Neural crest cell (in vitro differentiated cells): ENCODE data around the gene CSNK1E. TPM values are rescaled to one million over a fixed set of nuclear protein-coding genes. Genes with fewer than 3 reads are reported as not detected.
A peak's percentile ranks its signal among the peaks of the same experiment; 100 is the strongest.

Experiments used
- DNase-seq: peaks from one replicate; pipeline ENCODE4 v3.0.0; 2021; ENCODE audit warnings: low read depth, mixed read lengths, low spot score
- H3K27ac Mint-ChIP-seq: one replicate; pipeline ENCODE4 v1.8.0; 2021; ENCODE audit warnings: mild to moderate bottlenecking, mixed read lengths; ENCODE audit not compliant: unreplicated experiment
- H3K27me3 Mint-ChIP-seq: 2 replicates; pipeline ENCODE4 v1.8.0; 2021; ENCODE audit warnings: low read depth, mild to moderate bottlenecking, mixed read lengths
- H3K36me3 Mint-ChIP-seq: 2 replicates; pipeline ENCODE4 v1.8.0; 2021; ENCODE audit warnings: low read depth, mild to moderate bottlenecking, mixed read lengths
- H3K4me1 Mint-ChIP-seq: 2 replicates; pipeline ENCODE4 v1.8.0; 2021; ENCODE audit warnings: mixed read lengths
- H3K4me3 Mint-ChIP-seq: one replicate; pipeline ENCODE4 v1.8.0; 2021; ENCODE audit warnings: mild to moderate bottlenecking, mixed read lengths
- H3K9me3 Mint-ChIP-seq: 2 replicates; pipeline ENCODE4 v1.8.0; 2021; ENCODE audit warnings: mixed read lengths
- CTCF ChIP-seq: fragments of 200-600 bp; sonication (generic); conservative IDR thresholded peaks from 2 replicates; pipeline ENCODE4 v1.5.0; 2021; ENCODE audit warnings: antibody characterized with exemption, mild to moderate bottlenecking
- total RNA-seq: library from RNA; stranded (reverse); gene quantifications from 2 replicates; pipeline ENCODE4 v1.2.1, GENCODE V29; 2021

CSNK1E gene
- total RNA-seq, 1 donor from 2014 or later, result 250 TPM

DNA sequence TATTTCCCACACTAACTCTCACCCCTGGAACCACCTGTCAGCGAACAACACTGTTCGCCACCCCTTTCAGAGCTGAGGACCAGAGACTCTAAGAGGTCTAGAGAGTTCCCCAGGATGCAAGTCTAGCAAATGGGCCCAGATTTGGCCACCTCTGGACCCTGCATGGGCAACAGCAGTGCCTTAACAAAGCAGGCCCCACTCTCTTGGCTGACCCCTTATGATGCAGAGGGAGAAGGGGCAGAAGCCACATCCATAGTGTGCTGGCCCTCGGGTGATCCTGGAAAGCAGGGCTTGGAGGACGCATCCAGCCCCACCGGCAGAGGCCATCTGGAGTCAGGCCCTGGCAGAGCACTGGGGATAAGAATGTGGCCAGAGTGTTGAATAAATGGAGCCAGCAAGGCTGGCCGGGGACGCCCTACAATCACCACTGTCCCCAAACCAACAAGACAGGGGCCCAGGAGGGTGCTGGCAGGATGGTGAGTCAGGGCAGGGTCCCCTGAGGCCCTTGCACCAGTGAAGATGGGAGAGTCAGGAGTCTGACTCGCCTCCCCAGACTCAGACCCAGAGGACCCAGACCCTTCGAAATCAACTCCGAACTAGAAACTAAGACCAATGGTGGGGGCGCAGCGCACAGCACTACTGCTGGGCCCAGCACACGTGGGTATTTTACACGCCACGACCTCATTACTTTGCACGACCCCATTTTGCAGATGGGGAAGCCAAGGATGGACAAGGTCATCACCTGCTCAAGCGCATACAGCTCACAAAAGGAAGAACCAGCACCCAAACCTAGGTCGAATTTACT is 6.5 kb downstream of the CSNK1E start:
- TF ChIP-seq CTCF, result no peak
- Mint-ChIP-seq H3K4me3 (peak overlapping the region; percentile 34), H3K4me1 (peaks cover 62% of the 10 kb centered on the region), H3K27ac (no peak overlapping the region), H3K27me3 (no peaks in the 10 kb centered on the region), H3K36me3 (no peaks in the 10 kb centered on the region), H3K9me3 (no peaks in the 10 kb centered on the region)
- DNase-seq, result no peak

DNA sequence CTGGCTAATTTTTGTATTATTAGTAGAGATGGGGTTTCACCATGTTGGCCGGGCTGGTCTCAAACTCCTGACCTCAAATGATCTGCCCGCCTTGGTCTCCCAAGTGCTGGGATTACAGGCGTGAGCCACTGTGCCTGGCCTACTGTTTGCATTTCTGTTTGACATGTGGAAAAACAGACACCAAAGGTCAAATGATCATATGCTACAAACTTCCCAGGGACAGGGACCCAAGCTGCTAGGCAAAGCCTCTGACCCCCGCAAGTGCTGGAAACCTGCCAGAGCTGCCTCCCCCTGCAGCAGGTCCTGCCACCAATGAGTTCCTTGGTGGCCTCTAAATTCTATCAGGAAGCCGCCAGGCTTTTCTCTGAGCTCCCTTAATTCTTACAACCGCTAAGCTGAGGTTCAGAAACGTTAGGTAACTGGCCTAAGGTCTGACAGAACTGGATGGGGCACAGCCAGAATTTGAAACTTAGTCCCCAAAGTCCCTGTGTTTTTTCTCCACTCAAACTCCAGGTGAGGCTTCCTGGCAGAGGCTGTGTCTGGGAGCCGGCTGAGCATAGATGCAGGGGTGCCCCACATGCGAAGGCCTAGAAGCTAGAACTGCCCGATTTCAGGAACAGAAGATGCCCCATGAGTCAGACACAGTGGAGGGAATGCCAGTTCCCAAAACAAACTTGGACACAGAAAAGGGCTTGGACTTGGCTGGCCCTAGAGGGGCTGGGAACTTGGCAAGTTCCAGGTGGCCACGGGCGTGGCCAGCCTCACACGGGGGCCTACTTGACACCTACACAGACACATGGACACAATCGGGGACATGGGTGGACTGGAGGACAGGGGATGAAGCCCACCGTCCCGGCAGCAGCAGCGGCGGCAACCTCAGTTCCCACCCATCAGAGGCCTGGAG is 7.4 kb downstream of the CSNK1E start:
- Mint-ChIP-seq H3K4me3 (peak overlapping the region; percentile 34), H3K27ac (no peak overlapping the region), H3K27me3 (no peaks in the 10 kb centered on the region), H3K4me1 (peaks cover 60% of the 10 kb centered on the region), H3K36me3 (no peaks in the 10 kb centered on the region), H3K9me3 (no peaks in the 10 kb centered on the region)
- TF ChIP-seq CTCF, result no peak
- DNase-seq, result no peak

GRCh38 chr22:38308791-38309498 is 8.3 kb downstream of the CSNK1E start:
- no peak for TF ChIP-seq CTCF

GRCh38 chr22:38305471-38306448 is 11.5 kb downstream of the CSNK1E start:
- H3K9me3 Mint-ChIP-seq, result no peaks in the 10 kb centered on the region
- no peaks in the 10 kb centered on the region for H3K27me3 Mint-ChIP-seq
- TF ChIP-seq CTCF, result no peak
- H3K36me3 Mint-ChIP-seq, result peaks cover 8% of the 10 kb centered on the region
- DNase-seq, result no peak
- no peak overlapping the region for H3K27ac Mint-ChIP-seq
- peaks cover 43% of the 10 kb centered on the region for H3K4me1 Mint-ChIP-seq
- peak overlapping the region; percentile 21 for H3K4me3 Mint-ChIP-seq

More at GRCh38 chr22:38308791-38309498, 8.3 kb downstream of the CSNK1E start:
- Mint-ChIP-seq H3K27ac (peak overlapping the region; percentile 54), H3K4me1 (peaks cover 57% of the 10 kb centered on the region), H3K36me3 (no peaks in the 10 kb centered on the region), H3K27me3 (no peaks in the 10 kb centered on the region), H3K9me3 (no peaks in the 10 kb centered on the region), H3K4me3 (peak overlapping the region; percentile 45)
- DNase-seq, result no peak
